IPS-18c (cell line): ENCODE data around the gene FSTL4.

Source experiments
- H3K4me3 ChIP-seq: 2 replicates; pipeline ENCODE4 v1.7.0; 2013; ENCODE audit warnings: low read depth, mild to moderate bottlenecking, low read length, moderate library complexity; ENCODE audit not compliant: insufficient read depth
- H3K9me3 ChIP-seq: one replicate; pipeline ENCODE4 v1.6.1; 2013; ENCODE audit warnings: mild to moderate bottlenecking, low read length, moderate library complexity; ENCODE audit not compliant: control insufficient read depth, insufficient read depth

FSTL4 gene

DNA sequence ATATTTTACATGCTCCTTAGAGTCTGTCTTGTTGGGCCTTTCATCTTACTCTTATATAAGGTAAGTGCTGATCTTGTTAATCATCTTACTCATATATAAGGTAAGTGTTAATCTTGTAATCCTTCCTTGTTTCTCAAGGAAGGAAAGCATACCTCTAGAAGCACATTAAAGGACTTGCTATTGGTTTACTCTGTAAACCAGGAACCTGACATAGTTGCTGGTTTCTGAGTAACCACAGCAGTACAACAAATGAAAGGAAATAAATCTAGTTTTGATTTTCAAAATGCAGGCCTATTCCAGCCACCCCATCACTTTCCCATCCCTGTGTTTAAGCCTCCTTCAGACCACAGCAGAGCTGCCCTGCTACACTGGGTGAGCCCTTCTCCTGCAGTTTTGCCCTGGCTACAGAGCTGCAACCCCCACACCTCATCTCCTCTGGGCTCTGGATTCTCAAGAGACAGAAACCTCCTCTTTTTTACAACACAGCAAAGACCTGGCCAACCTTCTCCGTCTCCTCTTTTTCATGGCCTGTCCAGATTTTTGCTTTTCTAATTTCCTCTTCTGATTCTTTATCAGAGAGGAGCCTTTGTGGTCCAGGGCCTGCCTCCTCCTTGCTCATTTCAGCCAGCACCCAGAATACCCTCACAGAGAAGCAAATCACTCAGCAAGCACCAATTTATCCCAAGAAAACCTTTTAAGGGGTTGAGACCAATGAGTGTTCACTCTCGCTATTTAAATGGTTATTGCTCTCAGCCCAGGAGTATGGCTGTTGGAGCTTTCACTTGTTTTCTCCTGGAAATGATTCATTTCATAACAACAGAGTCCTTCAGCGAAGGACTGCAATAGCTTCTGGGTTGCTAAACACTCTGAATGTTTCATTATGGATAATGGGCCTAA lies 103.2 kb downstream of the FSTL4 start:
- H3K9me3 ChIP-seq: no peaks in the 10 kb centered on the region
- no peak overlapping the region for H3K4me3 ChIP-seq

DNA sequence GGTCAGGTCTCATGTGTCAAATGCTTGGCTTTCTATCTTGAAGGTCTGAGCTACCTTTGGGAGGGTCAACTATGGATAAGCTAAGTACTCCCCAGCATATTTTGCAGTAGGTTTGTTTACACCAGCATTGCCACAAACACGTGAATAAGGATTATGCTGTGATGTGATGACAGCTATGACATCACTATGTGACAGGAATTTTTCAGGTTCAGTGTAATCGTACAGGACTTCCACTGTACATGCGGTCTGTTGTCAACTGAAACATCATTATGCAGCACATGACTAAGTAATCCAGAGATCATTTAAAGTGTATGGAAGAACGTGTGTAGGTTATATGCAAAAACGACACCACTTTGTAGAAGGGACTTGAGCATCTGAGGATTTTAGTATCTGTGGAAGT lies 104.0 kb downstream of the FSTL4 start:
- Histone ChIP-seq H3K4me3 (no peak overlapping the region), H3K9me3 (no peaks in the 10 kb centered on the region)

DNA sequence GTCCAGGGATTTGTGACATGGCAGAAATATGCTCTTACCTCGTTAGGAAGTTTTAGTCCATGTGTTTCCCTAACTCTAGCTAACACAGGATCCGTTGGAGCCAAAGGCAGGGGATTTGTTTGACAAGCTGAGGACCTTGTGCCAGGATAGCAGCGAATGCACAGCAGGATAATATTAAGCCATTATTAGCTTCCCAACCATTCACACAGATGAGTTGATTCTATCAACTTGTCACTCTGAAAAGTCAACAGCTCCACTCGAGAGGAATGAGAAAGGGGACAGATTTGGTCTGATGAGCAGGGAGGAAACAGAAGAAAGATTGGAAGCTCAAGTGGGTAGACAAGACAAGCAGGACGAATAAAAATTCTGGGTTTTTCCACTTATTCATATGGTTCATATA lies 106.2 kb downstream of the FSTL4 start:
- Histone ChIP-seq H3K9me3 (no peaks in the 10 kb centered on the region), H3K4me3 (no peak overlapping the region)

DNA sequence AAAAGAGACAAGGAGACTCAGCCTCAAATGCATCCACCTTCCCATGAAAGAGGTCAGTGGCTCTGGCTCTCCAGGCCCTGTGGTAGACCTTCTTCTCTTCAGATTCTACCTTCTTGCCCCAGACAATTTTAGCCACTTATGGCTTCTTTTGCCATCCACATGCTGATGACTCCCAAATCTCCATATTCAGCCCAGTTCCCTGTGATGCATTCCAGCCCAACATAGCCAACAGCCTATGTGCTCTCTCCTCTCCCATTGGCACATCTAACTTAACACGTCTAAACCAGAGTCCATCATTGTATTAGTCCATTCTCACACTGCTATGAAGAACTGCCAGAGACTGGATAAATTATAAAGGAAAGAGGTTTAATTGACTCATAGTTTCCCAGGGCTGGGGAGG lies 108.8 kb downstream of the FSTL4 start:
- H3K9me3 ChIP-seq: no peaks in the 10 kb centered on the region
- no peak overlapping the region for H3K4me3 ChIP-seq

DNA sequence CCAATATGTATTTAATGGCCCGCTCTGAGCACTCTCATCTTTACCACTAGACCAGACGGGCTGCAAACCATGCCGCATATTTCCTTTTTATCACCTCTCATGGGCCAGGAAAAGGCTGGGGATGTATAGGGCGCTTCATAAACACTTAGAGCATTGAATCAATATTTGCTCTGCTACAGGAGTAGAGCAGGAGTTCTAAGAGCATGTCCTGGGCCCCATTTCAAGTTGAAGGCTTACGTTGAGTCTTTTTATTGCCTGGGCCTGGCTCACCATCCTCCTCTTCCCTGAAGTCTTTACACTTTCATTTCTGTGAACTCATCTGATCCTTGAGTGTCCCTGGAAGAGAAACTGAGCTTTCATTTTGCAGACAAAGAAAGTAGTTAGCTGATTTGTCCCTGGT lies 112.4 kb downstream of the FSTL4 start:
- no peaks in the 10 kb centered on the region for H3K9me3 ChIP-seq
- no peak overlapping the region for H3K4me3 ChIP-seq

DNA sequence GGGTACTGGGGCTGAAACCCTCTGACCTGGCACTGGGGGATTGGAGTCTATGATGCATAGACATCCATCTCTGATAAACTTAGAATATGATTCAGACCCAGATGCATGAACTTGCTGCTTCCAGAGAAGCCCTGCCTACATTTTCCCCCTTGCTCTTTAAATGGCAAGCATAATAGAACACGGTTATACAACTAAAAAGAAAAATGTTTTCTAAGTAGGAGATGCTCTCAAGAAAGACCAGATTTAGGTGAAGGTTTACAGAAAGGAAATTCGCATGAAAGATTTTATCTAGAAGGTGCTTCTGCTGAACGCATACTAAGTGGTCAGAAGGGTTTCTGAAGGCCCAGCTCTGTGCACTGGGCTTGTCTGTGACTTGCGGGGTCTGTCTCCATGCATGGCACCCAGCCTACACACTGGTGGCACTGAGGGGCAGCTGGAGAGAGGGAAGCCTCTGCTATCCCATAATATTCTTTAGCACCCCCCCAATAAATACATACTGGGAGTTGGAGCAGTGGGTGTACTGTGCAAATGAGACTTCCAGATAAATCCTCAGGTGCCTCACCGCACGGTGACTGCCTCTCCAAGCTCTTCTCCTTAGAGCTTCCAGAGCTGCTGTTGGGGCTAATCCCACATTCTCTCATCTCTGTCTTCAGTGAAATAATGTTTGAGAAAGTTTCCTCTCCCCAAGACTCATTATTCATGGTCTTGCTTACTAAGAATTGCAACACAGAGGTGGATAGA lies 114.6 kb downstream of the FSTL4 start:
- no peaks in the 10 kb centered on the region for H3K9me3 ChIP-seq
- no peak overlapping the region for H3K4me3 ChIP-seq

DNA sequence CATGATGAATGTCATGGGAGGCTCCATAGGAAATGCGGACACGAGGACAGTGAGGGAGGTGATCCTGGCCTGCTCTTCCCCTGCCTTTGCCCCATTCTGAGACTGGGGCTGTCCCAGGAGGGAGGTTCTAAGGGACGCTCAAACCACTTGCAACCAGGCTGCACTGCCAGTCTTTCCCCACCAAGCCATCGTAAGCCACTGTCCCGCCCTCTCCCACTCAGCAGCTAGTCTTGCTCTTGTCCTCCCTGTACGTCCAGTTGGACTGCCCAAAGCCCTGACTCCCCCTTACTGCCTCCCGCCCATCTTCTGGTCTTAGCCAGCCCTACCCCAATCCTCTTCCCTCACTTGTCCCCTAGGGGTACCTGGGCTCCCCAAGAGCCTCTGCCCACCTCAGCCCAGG lies 115.7 kb downstream of the FSTL4 start:
- Histone ChIP-seq H3K4me3 (no peak overlapping the region), H3K9me3 (no peaks in the 10 kb centered on the region)

DNA sequence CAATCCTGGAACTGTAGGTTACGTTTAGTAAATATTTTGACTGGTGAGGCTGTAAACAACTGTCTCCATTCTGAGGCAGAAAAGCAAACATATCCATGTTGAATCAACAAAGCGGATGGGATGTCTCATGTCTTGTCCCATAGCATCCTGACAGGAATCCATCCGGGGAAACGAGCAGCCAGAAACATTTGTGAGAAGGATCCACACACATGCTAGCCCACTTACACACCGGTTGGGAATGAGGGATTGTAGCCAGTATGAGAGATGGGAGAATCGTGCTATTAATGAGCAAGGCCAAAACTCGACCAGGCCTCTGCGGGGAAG lies 117.5 kb downstream of the FSTL4 start:
- Histone ChIP-seq H3K4me3 (no peak overlapping the region), H3K9me3 (no peaks in the 10 kb centered on the region)

DNA sequence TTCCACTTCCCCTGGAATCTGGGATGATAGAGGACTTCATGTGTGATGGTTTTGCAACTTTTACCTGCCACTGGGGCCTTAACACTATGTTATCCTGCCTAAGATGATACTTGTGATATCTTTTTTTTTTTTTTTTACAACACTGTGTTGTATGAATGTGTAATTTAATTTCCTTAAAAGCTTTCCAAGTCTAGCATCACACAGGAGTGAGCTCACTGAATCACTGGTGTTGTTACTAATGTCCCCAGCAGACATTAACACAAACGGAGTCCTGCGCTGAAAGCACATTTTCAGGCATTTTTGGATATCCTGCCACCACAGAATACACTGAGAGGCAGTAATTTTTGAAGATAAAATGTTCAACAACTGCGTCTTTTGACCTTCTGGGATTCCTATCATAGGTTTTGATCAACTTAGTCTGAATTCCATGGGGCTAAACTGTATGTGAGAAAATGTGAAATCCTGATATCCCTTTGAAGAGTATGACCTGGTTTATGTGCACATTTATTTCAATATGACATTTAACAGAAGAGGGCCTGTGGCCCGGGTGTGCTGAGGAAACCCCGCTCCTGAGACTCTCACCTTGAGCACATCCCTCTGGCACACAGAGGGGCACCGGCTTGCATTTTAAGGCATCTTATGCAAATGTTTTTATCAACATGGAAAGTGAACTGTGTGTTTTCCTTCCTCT lies 118.0 kb downstream of the FSTL4 start:
- Histone ChIP-seq H3K4me3 (no peak overlapping the region), H3K9me3 (no peaks in the 10 kb centered on the region)

DNA sequence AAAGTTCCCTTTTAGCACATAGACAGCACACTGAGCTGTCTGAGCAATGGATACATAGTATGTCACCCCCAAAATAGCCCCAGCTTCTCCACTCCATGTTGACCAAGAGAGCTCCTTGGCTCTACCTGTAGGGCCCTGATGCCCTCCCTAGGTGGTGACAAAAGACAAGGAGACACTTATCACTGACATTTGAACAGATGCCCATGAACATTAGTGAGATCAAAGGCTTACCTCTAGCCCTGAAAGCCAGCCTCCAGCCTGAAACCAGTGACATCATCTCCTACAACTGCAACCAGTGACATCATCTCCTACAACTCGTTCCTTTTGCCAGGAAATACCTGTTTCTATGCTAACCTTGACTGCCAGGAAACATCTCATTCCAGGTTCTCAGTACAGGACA lies 122.7 kb downstream of the FSTL4 start:
- no peaks in the 10 kb centered on the region for H3K9me3 ChIP-seq
- H3K4me3 ChIP-seq: no peak overlapping the region

DNA sequence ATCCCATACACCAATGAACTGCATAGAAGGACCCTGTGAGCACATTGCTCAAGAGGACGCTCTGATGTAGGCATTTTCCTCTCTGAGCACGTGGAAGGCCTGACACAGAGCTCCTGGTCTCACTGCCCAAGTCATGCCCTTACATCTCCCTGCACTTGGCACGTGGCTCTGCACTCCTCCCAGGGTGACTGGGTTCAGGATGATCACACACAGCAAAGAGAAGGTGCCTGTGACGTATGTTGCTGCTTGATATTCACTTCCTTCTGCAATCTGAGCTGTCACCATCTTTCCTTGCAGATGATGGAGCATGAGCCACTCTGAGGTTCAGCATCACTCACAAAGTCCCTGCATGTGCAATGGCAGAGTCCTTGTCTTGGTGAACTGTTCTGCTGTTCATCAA lies 125.2 kb downstream of the FSTL4 start:
- H3K4me3 ChIP-seq: no peak overlapping the region
- H3K9me3 ChIP-seq: no peaks in the 10 kb centered on the region

DNA sequence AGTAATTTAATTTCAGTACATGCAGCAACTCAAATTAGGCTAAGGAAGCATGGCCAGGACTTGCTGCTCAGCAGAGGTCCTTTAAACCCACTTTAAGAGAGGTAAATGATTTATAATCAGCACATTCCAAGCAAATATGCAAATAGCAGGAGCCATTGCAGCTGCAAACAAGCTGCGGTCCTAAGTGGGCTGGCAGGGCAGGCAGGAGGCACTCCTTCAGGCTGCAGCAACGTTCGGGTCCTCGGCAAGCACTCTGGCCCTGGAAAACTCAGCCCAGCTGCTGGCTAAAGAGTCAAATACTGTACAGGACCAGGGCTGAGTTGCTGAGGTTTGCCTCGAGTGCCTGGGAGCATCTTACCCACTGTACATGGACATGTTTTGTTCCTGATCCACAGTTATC lies 126.9 kb downstream of the FSTL4 start:
- no peaks in the 10 kb centered on the region for H3K9me3 ChIP-seq
- H3K4me3 ChIP-seq: no peak overlapping the region

DNA sequence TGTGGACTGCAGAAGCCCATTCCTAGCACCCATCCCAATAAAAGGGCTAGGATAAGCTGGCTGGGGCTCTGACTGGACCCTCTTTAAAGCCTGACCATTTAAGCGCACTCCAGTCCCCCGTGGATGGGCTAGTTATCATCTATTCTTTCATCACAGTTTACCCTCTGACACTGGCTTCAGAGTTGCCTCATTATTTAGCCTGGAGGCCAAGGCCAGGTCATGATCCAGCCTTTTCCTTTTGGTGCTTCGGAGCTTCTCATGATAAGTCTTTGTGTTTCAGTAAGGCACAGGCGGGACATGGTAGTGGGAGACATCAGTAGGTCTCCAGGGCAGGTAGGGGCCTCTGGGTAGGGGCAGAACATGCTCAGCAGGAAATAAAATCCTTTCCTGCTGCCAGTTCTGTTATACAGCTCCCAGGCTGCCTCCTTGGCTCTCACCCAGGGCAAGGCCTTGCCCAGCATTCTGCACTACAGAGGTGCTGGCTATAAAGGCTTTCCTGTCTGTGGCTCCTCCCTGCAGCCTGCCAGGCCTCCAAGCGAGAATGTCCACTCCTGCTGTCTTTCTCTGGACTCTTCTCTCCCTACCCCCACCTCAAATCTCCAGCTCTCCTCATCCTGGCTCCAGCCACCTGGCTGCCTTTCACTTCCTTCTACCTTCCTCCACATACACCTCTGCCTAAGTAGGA lies 128.8 kb downstream of the FSTL4 start:
- no peak overlapping the region for H3K4me3 ChIP-seq
- H3K9me3 ChIP-seq: no peaks in the 10 kb centered on the region

DNA sequence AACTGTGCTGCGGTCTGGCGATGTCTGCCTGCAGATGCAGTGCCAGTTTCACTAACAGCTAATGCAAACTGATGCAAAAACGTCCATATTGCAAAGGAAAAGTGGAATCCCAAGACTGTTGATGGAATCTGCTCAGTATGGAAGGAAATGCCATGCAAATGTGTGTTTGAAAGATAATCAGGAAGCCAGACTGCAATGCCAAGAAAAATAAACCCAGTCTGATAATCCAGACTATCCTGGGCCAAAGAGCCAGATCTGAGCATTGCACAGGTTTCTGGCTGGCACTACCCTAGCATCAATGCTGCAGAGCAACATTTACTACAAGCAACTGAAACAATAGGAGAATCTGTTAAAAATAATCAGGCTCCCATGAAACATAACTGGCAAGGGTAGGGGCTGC lies 130.3 kb downstream of the FSTL4 start:
- no peak overlapping the region for H3K4me3 ChIP-seq

DNA sequence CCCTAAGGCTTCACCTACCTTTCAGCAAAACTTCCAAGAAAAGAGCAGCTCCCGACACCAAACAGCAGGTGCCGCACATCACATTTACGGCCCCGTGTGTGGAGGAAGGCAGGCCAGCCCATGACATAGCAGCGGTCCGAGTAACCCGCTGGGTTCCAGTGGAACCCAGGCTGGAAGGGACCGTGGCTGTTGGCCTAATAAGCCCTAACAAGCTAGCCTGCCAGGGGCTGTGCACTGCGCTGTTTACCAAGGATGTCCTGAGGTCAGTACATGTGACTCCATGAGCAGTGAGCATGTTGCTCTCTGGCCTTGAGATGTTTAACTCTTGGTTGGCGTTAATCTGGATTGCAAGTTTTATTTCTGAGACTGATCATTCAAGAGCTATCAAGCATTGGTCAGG lies 131.5 kb downstream of the FSTL4 start:
- Histone ChIP-seq H3K9me3 (no peaks in the 10 kb centered on the region), H3K4me3 (no peak overlapping the region)

More for the DNA sequence above, 130.3 kb downstream of the FSTL4 start:
- H3K9me3 ChIP-seq: no peaks in the 10 kb centered on the region

DNA sequence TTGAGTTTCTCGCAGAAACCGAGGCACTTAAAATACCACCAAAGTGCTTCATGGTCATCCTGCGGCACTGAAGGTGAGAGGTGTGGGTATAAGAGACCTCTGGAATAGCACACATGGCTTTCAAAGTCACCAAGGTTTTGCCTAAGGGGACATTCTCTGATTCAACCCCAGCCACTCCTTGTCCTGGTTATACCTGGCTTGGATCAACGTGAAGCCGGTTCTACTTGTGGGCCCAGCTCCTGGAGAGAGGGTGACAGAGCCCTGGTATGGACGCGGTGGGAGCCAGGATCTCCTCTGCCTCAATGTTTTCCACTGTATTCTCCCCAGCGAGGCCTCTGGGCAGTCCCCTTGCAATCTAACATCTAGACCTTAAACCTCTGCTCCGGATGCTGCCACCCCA lies 132.0 kb downstream of the FSTL4 start:
- Histone ChIP-seq H3K9me3 (no peaks in the 10 kb centered on the region), H3K4me3 (no peak overlapping the region)

DNA sequence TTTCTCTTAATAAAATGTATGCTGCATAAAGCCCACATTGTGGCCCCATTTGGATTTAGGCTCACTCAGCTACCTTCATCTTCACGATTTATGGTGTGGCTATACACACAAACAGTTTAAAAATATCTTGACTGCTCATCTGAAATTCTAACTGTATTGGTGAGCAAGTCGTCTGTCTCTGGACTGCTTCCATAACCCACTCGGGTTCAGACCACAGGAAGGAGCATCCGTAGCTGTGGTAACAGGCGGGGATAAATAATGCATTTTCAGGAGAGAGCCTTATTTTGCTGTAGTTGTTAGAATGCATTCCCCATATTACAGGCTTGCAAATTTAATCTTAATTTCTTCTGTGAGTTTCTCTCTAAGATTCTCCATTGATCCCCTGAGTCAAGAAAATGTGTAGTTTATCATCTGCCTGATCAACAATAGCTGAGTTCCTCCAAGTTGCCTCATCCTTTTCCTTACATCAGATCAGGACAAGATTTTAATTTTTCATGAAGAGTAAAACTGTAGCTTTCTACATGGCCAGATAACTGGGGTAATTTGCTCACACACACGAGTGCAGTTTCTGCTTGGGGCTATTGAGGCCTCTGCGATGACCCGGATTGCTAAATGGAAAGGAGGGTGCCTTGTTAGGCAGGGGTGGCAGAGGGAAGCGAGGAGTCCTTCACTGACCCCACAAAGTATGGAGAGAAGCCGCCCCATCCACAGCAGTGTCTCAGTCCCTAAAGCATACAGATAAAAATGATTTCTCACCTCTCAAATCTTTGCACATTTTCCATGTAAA lies 133.9 kb downstream of the FSTL4 start:
- Histone ChIP-seq H3K4me3 (no peak overlapping the region), H3K9me3 (no peaks in the 10 kb centered on the region)
